HG03159 (cell line): ENCODE measurements around the gene ANKS6.

Experiments
- ATAC-seq: cut with Tn5 transposase; IDR thresholded peaks from one replicate; pipeline ENCODE4 v1.9.1; 2021; ENCODE audit warnings: mild to moderate bottlenecking, moderate library complexity; ENCODE audit not compliant: unreplicated experiment

The ANKS6 gene

DNA sequence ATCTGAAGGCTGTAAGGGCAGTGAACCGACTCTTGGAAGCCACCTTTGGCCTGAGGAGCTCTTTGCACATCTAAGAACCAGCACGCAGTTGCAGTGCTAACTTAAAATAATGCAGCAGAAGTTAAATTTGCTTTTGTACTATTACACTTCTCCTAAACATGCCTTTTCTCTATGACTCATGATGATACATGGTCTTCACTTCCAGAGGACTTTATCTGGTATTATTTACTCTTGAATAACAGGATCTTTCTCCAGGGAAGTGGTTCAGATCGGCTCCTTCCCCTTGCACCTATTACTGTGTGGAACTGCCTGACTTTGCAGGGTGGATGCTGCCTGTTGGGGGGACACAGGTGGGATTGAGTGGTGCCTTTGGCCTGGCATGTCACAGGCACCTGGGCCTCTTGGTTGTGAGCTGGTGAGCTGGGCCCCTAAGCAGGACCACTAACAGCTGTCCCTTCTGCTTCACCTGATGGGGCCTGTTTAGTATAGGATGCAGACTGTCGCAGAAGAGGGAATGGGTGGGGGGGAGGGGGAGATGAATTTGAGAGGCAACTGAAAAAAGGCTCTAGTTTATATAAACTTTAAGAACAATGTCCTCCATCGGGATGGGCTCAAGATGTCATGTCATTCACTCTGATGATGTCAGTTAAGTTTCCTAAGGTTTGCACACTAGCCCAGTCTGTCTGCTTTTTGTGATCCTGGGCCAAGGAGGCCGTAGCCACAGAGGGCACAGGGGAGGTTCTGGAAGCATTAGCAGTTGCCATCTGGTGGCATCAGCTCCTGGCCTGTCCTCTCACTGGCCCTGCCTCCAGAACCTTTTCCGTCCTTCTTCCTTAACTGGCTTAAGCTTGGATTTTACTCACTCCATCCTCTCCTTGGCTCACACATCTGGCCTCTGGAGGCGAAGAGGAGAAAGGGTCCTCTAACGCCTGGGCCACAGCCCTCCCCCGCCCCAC lies 53.8 kb downstream of the ANKS6 start:
- no peak for ATAC-seq

DNA sequence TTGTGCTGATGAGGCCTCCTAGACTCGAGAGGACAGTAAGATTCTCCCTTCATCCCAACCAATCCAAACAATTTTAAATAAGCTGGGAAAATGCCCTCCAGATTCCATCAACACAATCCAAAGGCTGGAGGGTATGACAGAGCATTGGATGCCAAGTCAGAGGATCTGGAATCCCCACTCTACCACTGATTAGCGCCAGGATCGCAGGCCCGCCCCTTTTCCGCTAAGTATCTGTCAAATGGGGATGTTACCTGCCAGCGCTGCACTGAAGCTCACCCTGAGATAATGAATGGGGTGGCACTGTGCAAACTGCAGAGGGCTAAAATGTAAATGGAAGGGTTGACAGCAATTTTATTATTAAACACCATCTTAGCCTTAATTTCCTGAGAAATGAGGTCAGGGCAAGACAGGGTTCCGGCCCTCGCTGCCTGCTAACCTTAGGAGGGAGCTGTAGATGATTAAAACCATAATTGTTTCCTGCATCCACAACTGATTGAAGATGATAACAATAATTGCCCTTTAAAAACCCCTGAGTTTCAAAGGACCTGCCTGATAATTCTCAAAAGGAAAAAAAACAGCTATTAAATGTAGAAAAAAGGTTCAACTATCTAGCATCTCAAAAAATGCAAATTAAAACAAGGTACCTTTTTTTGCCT lies 56.0 kb downstream of the ANKS6 start:
- ATAC-seq, result no peak

DNA sequence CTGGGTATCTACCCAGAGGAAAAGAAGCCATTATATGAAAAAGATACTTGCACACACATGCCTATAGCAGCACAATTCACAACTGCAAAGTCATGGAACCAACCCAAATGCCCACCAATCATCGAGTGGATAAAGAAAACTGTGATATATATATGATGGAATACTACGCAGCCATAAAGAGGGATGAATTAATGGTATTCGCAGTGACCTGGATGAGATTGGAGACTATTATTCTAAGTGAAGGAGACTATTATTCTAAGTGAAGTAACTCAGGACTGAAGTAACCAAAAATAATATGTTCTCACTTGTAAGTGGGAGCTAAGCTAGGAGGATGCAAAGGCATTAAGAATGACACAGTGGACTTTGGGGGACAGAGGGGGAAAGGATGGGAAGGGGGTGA lies 57.6 kb downstream of the ANKS6 start:
- no peak for ATAC-seq

DNA sequence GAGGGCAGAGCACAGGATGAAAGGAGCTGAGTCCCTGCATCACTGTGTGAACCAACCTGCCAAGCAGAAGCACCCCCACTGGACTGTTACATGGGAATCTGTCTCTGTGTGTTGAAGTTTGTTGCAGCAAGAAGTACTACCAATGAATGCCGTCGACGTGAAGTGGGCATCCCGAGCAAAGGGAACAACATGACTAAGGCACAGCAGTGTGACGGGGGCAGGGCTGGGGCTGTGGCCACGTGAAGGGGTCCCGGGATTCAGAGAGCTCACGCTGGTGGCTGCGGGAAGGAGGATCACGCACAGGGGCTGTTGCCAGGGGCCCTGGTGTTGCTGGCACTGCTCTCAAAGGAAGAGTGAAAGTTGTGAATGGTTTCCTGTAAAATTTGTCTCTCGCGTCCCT lies 60.1 kb downstream of the ANKS6 start:
- no peak for ATAC-seq

DNA sequence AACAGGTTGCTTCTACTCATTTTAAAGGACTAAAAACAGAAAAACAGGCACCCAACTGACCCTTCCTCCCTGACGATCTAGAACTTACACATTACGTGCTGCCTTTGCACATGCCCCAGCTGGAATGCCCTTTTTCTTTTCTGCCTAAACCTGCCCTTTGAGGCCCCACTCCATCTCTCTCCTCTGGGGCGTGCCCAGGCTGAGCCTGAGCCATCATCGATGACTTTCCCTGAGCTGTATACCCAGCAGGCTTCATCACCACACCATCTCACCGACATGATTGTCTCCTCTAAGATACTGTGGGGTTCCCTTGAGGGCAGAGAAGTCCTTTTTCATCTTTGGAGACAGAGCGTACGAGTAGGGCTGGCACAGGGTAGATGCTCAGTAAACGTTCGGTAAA lies 63.6 kb downstream of the ANKS6 start:
- no peak for ATAC-seq

DNA sequence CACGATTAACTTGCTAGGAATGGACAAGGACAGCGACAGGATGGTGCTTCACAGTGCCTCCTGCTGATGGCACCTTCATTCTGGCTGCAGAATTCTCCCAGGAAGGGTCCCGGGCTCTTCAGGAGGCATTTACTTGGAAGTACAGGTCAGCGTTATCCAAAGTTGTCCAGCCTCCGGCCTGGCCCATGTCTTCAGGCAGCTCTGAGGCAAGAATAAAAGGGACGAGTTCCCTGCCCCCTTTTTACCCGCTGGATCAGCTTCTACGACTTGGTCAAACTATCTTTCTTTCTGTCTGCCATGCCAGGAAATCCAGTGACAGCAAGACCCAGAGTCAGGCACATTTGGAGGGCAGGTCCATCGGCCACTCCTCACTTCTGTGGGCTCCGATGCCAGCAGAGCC lies 64.3 kb downstream of the ANKS6 start:
- no peak for ATAC-seq

DNA sequence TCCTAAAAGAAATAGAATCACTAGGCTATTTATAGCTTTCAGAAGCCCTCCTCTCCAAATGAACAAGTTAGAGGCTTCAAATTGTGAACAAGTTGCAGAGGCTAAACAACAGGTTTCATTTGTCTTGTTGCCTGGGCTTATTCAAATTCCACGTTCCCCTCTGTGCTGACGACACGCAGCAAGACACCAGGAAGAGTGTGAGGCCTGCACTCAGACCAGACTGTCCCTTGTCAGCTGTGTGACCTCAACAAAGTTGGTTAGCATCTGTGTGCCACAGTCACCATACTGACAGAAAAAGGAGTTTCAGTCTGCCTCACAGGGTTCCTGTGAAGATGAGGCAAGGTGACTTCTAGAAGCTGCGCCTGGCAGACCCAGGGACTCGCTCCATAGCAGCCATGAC lies 65.5 kb downstream of the ANKS6 start:
- no peak for ATAC-seq

DNA sequence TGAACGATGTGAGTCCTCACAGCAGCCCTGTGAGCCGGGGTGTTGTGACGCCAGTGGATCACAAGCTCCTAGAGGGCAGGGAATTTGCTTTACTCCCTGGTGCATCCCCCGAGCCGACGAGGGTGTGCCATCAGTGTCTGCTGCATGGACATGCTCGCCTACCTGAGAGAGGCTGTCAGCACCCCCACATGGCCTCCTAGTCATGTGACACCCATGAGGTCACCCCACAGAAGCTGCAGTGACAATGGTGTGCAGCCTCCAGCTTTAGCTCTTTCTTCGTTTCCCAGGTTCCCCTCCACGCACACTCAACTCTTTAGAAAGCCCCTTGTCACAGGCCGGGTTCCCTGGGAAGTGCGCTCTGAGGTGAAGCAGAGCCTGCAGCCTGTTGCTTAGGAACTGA lies 67.9 kb downstream of the ANKS6 start:
- ATAC-seq, result no peak

DNA sequence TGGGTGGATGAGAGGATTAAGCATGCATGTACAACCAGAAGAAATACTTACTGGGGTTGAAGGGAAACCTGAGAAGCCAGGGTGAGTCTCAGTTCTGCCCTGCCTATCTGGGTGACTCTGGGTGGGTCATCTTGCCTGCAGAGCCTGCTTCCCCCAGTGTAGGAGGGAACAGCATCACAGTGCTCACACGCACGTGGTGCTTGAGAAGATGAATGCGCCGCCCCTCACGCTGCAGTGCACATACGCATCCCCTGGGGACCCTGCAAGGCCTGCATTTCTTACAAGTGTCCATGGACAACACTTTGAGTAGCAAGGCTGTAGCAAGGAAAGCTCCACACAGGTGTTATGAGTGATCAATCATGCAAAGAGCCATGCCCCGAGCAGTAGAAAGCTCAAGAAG lies 68.9 kb downstream of the ANKS6 start:
- no peak for ATAC-seq

DNA sequence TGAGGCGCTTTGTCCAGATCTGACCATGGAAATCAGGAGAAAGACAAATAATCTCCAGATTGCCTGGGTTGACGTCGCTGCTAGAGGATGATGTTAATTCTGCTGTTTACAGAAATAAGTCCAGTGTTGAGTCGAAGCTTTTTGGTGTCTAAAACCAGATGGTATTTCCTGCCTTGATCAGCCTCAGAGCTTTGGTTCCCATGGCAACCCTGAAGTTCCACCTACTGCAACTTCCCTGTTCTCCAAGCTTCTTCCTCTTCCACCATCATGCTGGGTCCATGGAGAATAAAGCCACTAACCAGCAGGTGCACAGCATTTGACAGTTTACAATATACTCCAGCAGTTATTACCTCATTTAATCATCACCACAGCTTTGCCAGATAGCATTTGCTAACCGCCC lies 69.6 kb downstream of the ANKS6 start:
- no peak for ATAC-seq

DNA sequence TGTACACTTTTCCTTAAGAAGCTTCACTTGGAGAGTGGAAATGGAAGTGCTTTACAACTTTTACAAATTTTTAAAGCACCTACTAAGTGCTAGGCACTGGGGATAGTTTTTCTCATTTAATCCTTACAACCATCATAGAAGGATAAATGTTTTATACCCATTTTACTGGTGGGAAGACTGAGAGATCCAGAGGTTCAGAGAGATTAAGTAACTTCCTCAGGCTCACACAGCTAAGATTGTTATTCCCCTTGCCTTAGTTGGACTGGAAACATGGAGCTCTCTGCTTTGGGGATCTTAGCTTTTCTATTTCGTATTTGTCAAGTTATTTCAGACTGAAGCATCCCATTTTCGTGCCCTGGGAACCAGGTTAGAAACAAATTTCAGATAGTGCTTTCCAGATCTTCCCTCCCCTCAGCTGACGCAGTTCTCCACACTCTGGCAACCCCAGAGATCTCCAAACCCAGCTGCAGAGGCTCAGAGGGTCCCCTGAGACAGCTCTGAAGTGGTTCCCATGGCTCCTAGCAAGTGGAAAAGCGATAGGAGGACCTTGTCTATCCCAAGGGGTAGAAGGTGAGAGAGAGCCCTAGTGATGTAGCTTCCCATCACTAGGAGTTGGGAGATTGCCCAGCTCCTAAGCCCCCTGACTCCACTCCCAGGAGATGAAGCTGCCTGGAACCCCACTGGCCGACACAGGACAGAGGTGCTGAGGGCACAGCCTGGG lies 71.4 kb downstream of the ANKS6 start:
- no peak for ATAC-seq

DNA sequence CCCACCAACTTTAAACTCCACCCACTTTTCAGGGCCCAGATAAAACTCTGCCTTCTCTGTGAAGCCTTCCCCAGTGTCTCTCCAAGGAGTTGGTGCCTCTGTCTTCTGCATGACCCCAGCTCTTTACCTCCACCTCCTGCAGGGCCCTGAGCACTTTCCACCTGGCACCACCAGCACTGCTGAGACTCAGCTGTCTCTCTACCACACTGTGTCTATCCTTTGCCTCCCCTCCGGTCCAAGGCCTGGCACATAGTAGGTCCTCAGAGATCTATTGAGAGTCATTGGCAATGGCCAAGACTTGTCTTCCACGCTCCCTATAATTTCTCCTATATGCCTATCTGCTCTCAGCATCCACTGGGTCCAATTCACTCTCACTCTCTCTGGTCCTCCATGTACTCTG lies 74.7 kb downstream of the ANKS6 start:
- no peak for ATAC-seq

DNA sequence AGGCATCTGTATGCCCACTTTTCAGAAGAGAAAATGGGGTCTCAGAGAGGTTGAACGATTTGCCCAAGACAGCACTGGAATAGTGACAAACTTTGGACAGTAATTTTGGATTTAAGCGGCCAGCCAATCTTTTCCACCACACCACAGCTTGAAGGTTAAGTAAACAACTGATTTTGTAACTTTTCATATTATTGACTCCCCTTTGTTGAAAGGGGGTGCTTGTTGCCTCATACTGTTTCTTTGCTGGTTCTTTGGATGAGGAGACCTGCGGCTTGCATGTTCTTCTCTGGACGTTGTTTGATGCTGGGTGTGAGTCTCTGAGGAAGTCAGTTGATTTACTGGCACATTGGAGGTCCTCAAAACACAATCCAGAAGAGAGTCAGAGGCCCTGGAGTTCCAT lies 76.0 kb downstream of the ANKS6 start:
- ATAC-seq, result no peak

DNA sequence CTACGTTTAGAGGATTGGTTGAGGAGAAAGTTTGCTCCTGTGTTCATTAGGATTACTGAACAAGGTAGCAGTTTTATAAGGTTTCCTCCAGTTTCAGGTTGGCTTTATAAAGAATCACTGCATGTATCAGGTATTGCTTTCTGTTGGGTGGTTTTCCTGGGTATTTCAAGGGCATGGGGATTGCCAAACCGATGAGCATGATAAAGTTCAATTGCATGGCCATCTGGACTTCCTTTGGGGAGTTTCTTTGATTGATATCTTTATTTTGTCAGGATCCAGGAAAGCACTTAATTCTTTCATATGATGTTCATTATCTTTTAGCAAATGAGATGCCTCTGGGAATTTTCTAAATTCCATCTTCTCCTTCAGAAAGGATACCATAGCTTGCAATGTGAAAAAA lies 77.3 kb downstream of the ANKS6 start:
- no peak for ATAC-seq

DNA sequence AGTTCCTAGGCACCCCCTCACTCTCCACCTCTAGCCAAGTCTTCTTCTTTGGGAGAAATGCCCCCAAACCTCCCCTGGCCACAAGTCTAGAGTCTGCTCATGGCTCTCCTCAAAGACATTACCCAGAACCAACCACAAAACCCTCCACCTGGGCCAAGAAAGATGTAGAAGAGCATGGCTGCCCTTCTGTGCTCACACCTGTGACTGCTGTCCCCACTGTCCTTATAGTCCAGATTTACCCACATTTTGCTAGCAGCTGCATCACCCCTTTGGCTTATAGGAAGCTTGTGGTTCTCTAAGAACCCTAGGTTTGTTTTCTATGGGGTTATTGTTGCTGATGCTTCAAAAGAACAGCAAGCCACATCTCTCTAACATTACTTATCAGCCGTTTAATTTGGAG lies 81.5 kb downstream of the ANKS6 start:
- no peak for ATAC-seq

DNA sequence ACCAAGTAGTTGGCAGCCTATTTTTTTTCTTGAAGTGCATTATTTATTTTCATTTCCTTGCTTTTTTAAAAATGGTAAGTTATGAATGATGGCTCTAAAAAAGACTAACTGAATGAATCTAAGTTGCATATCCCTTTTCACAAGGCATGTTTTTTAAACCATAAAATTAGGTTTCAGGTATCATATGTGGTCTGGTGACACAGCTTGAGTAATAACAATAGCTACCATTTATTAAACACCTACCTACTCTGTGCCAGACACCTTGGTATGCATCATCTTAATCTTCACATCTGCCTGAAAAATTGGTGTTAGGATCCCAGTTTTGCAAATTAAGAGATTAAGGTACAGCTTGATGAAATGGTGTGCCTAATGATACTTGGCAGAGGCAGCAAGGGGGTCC lies 83.4 kb downstream of the ANKS6 start:
- no peak for ATAC-seq

DNA sequence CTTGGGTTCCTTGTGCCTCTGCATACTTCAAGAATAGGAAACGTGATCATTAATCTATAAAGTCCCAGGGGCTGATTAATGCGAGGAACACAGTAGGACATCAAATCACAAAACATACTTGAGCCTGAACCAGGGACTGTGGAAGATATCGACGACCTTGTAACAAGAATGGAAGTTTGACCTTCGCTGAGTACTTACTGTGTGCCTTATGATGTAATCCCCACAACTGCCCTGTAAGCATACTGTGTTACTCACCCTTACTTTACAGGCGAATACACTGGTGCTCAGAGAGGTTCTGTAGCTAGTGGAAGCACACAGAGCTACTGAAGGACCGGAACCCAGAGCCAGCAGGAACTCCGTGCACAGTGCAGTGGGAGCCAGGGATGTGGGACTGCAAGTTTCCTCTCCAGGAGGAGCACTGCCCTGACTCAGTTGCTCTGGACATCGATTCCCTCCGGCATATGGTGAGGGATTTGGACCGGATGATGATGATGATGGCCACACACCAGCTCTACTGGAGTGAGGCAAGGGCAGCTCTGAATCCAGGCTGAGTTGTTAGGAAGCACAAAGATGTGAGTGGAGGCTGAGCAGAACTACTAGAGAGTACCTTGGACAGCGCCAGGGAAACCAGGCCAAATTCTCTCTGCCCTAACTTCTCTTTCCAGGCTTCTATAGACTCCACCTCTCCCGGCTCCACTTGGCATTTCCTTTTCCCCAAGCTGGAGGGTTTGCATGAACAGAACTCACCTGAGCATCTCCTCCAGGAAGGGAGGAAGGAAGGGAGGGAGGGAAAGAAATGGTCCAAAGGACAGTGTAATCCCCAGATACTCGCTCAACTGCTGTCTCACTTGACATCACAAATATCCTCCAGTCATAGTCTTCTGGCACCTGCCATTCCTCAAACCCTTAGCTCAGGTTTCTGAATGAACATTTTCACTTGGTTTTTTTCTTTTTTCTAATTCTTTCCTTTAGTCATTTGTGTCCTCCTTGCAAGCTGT lies 86.1 kb downstream of the ANKS6 start:
- no peak for ATAC-seq

DNA sequence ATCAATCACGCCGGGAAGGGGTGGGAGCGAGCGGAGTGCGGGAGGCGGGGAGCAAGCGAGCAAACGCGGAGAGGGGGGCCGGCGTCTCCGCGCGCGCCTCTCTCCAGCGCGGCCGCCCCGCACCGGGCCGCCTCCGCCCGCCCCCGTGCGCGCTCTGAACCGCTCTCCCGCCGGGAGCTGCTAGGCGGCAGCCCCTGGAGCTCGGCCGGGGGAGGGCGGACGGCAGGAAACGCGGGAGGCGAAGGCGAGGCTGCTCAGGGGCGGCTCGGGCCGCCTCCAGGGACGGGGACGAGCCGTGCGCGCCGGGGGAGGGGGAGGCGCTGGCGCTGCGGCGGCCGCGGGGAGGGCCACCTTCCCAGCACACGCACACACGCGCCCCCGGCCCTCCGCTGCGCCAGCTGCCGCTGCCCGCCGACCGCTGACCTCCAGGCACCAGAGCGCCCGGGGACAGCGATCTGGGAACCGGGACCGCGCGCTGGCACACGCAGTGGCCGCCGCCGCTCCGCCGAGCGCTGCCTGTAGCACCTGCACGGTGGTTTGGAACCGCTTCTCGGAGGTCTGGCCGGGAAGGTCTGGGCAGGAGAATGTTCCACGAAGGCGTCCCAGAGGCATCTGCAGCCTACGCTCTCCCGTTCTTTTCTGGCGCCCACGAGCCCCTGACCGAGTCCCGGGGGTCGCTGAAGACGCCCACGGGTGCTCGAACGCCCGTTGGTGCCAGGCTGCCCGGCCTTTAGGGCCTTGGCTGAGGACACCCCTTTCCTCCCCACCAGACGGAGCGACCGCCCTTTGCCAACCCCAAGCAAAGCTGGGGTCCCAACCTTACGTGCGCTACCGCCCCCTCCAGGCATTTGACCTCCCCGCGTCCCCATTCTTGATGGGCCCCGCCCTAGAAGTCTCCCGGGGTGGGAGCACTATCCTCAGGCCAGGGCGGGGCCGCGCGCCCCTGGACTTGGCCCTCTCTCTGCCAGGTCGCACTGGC lies 87.1 kb downstream of the ANKS6 start, which contains the start of gene GABBR2:
Gene GABBR2, minus strand, starts transcription at position 3 of the 979 bp plus-strand sequence. CDS start 198 bp downstream, outside the sequence.
- no peak for ATAC-seq
